ENCODE data around the gene CTAG2. TPM values are rescaled to one million over a fixed set of nuclear protein-coding genes. Genes with fewer than 3 reads are reported as not detected.

CTAG2 gene
- total and polyA plus RNA-seq, 10 of the 15 experiments (the other 5 are each of a cell fraction or from before 2014, with no cell fraction given) = 0.73 TPM; not detected in 9

DNA sequence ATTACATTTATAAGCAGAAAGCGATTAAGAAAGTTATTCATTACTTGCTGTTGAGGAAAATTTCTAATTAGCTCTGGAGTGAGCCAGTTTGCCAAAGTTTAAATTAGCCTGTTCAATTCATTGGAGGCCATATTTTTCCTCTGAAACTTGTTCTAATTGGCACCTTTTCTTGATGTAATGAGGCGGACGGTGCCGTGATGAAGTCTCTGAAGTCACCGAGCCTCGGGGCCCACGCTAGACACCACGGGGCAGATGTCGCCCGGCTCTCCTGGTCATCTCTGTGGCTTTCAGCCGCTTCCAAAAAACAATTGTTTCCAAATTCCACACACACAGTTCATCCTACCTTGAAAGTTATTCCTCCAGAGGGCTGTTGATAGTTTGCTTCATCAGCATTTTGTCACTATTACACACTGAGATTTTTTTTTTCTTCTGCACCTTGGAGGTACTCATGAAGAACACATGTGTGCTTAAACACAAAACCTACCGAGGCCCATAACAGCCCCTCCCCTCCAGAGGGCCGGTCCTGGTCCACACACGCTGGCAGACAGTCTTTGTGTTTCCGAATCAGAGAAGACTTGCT, 3.9 kb upstream of the CTAG2 start:
- ATAC-seq = no peak
- Histone ChIP-seq H3K79me2 (ENCODE audit: control insufficient read depth, insufficient read depth, low read length) (no peaks in the 10 kb centered on the region), H3K27ac (ENCODE audit: control insufficient read depth, insufficient read depth) (no peak overlapping the region), H4K20me1 (ENCODE audit: control insufficient read depth, insufficient read depth) (no peaks in the 10 kb centered on the region), H3K9ac (ENCODE audit: control insufficient read depth, insufficient read depth, low read length) (no peak overlapping the region), H3K4me3 (no peak overlapping the region), H3K36me3 (ENCODE audit: control insufficient read depth in 2 of 2, insufficient read depth in 2 of 2, low read length in 1 of 2) (no peaks in the 10 kb centered on the region), H3K27me3 (replicated peaks in 1 of 2; ENCODE audit: control insufficient read depth in 2 of 2, insufficient read depth in 2 of 2, low read length in 1 of 2) (no peaks in the 10 kb centered on the region), H2AFZ (ENCODE audit: control insufficient read depth, low read depth, low read length) (no peak overlapping the region), H3K4me2 (ENCODE audit: control insufficient read depth, insufficient read depth) (no peak overlapping the region), H3K4me1 (ENCODE audit: control insufficient read depth, insufficient read depth, low read length) (no peaks in the 10 kb centered on the region), H3K9me3 (replicated peaks; ENCODE audit: control insufficient read depth, insufficient read depth, low read length) (no peaks in the 10 kb centered on the region; the same call in 1 of the 3 replicates)
- in situ Hi-C loops (cut with MboI) = no loop called here
- WGBS (ENCODE audit: insufficient coverage, insufficient replicate concordance, low lambda C conversion rate, missing lambda C conversion rate) = 66% methylated on average over 15 of the region's 15 CpGs
- no TSS peak for BruUV-seq (replicated peaks)
- RAD21 ChIA-PET (ENCODE audit: unreplicated experiment) = no interaction called here
- CTCF ChIA-PET = no interaction called here
- POLR2A ChIA-PET = no interaction called here
- no peak for DNase-seq (ENCODE audit: low read depth, low spot score)
- SMC1A ChIA-PET (ENCODE audit: uncharacterized antibody, unreplicated experiment) = no interaction called here
- intact Hi-C loops (cut with micrococcal nuclease; ENCODE audit: unreplicated experiment) = no loop called here
- no peak for FAIRE-seq
- no peak for TF ChIP-seq GABPA (IDR thresholded peaks at IDR 0.05; ENCODE audit: low read depth)
- TF ChIP-seq SRF (IDR thresholded peaks at IDR 0.05; ENCODE audit: low read depth in 2 of 2, low read length in 2 of 2) = no peak
- TF ChIP-seq, protein P1, sequence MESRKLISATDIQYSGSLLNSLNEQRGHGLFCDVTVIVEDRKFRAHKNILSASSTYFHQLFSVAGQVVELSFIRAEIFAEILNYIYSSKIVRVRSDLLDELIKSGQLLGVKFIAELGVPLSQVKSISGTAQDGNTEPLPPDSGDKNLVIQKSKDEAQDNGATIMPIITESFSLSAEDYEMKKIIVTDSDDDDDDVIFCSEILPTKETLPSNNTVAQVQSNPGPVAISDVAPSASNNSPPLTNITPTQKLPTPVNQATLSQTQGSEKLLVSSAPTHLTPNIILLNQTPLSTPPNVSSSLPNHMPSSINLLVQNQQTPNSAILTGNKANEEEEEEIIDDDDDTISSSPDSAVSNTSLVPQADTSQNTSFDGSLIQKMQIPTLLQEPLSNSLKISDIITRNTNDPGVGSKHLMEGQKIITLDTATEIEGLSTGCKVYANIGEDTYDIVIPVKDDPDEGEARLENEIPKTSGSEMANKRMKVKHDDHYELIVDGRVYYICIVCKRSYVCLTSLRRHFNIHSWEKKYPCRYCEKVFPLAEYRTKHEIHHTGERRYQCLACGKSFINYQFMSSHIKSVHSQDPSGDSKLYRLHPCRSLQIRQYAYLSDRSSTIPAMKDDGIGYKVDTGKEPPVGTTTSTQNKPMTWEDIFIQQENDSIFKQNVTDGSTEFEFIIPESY (IDR thresholded peaks at IDR 0.05) = no peak
- TF ChIP-seq, protein P2, sequence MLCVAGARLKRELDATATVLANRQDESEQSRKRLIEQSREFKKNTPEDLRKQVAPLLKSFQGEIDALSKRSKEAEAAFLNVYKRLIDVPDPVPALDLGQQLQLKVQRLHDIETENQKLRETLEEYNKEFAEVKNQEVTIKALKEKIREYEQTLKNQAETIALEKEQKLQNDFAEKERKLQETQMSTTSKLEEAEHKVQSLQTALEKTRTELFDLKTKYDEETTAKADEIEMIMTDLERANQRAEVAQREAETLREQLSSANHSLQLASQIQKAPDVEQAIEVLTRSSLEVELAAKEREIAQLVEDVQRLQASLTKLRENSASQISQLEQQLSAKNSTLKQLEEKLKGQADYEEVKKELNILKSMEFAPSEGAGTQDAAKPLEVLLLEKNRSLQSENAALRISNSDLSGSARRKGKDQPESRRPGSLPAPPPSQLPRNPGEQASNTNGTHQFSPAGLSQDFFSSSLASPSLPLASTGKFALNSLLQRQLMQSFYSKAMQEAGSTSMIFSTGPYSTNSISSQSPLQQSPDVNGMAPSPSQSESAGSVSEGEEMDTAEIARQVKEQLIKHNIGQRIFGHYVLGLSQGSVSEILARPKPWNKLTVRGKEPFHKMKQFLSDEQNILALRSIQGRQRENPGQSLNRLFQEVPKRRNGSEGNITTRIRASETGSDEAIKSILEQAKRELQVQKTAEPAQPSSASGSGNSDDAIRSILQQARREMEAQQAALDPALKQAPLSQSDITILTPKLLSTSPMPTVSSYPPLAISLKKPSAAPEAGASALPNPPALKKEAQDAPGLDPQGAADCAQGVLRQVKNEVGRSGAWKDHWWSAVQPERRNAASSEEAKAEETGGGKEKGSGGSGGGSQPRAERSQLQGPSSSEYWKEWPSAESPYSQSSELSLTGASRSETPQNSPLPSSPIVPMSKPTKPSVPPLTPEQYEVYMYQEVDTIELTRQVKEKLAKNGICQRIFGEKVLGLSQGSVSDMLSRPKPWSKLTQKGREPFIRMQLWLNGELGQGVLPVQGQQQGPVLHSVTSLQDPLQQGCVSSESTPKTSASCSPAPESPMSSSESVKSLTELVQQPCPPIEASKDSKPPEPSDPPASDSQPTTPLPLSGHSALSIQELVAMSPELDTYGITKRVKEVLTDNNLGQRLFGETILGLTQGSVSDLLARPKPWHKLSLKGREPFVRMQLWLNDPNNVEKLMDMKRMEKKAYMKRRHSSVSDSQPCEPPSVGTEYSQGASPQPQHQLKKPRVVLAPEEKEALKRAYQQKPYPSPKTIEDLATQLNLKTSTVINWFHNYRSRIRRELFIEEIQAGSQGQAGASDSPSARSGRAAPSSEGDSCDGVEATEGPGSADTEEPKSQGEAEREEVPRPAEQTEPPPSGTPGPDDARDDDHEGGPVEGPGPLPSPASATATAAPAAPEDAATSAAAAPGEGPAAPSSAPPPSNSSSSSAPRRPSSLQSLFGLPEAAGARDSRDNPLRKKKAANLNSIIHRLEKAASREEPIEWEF (IDR thresholded peaks at IDR 0.05; ENCODE audit: insufficient replicate concordance, low read depth, low read length) = no peak
- TF ChIP-seq POLR2AphosphoS2 (IDR thresholded peaks at IDR 0.05; ENCODE audit: low read depth, low read length) = no peak
- TF ChIP-seq, protein P3, sequence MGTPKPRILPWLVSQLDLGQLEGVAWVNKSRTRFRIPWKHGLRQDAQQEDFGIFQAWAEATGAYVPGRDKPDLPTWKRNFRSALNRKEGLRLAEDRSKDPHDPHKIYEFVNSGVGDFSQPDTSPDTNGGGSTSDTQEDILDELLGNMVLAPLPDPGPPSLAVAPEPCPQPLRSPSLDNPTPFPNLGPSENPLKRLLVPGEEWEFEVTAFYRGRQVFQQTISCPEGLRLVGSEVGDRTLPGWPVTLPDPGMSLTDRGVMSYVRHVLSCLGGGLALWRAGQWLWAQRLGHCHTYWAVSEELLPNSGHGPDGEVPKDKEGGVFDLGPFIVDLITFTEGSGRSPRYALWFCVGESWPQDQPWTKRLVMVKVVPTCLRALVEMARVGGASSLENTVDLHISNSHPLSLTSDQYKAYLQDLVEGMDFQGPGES (IDR thresholded peaks at IDR 0.05) = no peak
- TF ChIP-seq PAX5 (IDR thresholded peaks at IDR 0.05; ENCODE audit: borderline replicate concordance, low read depth, low read length) = no peak
- TF ChIP-seq, protein P4, sequence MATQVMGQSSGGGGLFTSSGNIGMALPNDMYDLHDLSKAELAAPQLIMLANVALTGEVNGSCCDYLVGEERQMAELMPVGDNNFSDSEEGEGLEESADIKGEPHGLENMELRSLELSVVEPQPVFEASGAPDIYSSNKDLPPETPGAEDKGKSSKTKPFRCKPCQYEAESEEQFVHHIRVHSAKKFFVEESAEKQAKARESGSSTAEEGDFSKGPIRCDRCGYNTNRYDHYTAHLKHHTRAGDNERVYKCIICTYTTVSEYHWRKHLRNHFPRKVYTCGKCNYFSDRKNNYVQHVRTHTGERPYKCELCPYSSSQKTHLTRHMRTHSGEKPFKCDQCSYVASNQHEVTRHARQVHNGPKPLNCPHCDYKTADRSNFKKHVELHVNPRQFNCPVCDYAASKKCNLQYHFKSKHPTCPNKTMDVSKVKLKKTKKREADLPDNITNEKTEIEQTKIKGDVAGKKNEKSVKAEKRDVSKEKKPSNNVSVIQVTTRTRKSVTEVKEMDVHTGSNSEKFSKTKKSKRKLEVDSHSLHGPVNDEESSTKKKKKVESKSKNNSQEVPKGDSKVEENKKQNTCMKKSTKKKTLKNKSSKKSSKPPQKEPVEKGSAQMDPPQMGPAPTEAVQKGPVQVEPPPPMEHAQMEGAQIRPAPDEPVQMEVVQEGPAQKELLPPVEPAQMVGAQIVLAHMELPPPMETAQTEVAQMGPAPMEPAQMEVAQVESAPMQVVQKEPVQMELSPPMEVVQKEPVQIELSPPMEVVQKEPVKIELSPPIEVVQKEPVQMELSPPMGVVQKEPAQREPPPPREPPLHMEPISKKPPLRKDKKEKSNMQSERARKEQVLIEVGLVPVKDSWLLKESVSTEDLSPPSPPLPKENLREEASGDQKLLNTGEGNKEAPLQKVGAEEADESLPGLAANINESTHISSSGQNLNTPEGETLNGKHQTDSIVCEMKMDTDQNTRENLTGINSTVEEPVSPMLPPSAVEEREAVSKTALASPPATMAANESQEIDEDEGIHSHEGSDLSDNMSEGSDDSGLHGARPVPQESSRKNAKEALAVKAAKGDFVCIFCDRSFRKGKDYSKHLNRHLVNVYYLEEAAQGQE (IDR thresholded peaks at IDR 0.05; ENCODE audit: low read depth, low read length) = no peak
- TF ChIP-seq TCF12 (IDR thresholded peaks at IDR 0.05; ENCODE audit: low read depth, low read length) = no peak
- no peak for TF ChIP-seq RELA (IDR thresholded peaks at IDR 0.05; ENCODE audit: borderline replicate concordance, partially characterized antibody)
- TF ChIP-seq SUZ12 (IDR thresholded peaks at IDR 0.05; ENCODE audit: unreplicated experiment) = no peak
- TF ChIP-seq GATAD2B (conservative IDR thresholded peaks at IDR 0.05; ENCODE audit: low read depth) = no peak
